GM11168 (cell line): ENCODE data around the gene KBTBD6.
"Not testable (repeated sequence)": the region's sequence is repeated elsewhere in the genome, so short reads cannot be mapped to it uniquely, and the experiment has no call there.

Experiments used
- in situ Hi-C: fragments of 300-500 bp; cut with MboI; formaldehyde crosslinking; loops from one replicate; pipeline ENCODE4 v1.12.0; 2022; ENCODE audit warnings: low sequenced_read_pairs; ENCODE audit not compliant: unreplicated experiment

KBTBD6 gene, protein sequence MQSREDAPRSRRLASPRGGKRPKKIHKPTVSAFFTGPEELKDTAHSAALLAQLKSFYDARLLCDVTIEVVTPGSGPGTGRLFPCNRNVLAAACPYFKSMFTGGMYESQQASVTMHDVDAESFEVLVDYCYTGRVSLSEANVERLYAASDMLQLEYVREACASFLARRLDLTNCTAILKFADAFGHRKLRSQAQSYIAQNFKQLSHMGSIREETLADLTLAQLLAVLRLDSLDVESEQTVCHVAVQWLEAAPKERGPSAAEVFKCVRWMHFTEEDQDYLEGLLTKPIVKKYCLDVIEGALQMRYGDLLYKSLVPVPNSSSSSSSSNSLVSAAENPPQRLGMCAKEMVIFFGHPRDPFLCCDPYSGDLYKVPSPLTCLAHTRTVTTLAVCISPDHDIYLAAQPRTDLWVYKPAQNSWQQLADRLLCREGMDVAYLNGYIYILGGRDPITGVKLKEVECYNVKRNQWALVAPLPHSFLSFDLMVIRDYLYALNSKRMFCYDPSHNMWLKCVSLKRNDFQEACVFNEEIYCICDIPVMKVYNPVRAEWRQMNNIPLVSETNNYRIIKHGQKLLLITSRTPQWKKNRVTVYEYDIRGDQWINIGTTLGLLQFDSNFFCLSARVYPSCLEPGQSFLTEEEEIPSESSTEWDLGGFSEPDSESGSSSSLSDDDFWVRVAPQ

DNA sequence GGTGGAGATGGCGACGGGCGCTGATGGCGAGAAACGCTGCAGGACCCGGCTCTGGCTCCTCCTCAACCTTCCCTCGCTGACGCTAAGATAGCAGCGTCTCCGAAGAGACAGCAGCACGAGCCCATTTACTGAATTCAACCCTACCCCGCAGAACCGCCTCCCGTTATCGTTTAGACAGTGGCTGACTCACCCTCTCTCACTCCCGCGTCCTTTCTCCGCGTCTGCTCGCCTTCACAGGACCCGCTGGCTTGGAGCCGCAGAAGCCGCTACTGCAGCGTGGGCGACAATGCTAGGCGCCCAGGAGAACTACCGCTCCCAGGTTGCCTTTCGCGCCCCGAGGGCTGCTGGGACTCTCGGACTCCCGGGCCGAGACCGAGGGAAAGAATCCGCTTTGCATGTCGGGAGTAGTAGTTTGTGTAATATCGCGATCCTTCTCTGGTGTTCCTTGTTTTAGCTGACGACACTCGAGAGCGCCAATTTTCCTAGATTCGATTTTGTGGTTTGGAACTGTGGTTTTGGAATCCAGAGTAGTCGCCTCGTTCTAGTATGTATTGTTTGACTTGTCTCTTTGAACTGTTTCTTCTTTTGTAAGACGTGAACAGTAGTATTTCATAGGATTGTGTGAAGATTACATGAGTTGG, at the start of gene KBTBD6:
TSS of gene KBTBD6 (minus strand) at position 291 of the 641 bp plus-strand sequence. CDS start 291 bp downstream, outside the sequence.
- in situ Hi-C loops, result no loop called here

DNA sequence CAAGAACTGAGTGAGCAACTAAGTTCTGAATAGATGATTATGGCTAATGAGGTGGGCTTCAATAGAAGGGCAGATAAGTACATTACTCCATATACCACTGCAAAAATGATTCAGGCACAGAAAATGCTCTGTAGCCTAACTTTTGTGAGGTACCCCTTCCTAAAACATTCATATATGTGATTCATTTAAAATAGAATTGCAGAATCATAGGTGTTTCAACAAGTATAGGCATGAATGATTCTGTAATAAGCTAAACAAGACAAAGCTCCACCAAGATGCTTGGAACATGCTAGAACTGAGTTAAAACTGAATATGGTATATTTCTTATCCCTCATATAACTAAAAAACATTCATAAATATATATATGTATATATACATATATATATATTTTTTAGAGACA, 49.6 kb upstream of the KBTBD6 start:
- in situ Hi-C loops, result no loop called here

GRCh38 chr13:41179593-41180250, 47.1 kb upstream of the KBTBD6 start:
- in situ Hi-C loops, result no loop called here

DNA sequence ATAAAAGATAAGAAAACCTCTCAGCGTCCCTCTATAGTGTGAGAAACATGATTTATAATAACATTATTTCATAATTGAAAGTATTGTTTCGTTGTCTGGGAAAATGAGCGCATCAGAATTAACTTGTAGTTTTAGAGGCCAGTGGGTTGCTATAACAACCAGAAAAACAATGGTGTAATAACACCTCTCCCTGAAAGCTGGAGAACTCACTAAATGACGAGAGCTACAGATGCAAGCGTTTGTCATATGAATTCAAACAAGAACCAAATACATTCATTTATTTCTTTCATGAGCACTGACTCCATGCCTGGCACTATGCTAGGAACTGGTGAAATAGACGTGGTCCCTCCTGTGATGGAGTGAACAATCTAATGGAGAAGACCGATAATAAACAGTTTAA, 45.4 kb upstream of the KBTBD6 start:
- in situ Hi-C loops, result no loop called here

DNA sequence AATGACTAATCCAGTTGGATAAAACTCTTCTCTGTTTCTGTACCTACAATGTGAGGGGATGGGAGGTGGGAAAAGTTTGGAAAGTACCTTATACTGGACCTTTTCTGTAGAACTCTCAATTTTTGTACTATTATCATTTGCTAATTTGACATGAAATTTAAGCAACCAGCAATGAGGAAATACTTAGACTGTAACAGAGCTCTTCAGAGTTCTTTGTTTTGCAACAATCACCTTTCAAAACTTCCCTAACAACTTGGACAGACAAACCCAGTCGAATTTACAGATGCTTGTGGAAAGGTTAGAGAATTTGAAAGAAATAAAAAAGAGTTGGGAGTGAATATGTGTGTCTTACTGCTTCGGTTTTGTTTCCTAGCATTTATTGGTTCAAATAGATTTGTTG, 45.0 kb upstream of the KBTBD6 start:
- in situ Hi-C loops, result no loop called here

- in situ Hi-C loops, result not testable (repeated sequence)
Observed at GRCh38 chr13:41175576-41175975, 43.0 kb upstream of the KBTBD6 start.

GRCh38 chr13:41162151-41162550, 29.5 kb upstream of the KBTBD6 start:
- in situ Hi-C loops, result no loop called here

GRCh38 chr13:41159174-41159573, 26.6 kb upstream of the KBTBD6 start:
- in situ Hi-C loops, result no loop called here

DNA sequence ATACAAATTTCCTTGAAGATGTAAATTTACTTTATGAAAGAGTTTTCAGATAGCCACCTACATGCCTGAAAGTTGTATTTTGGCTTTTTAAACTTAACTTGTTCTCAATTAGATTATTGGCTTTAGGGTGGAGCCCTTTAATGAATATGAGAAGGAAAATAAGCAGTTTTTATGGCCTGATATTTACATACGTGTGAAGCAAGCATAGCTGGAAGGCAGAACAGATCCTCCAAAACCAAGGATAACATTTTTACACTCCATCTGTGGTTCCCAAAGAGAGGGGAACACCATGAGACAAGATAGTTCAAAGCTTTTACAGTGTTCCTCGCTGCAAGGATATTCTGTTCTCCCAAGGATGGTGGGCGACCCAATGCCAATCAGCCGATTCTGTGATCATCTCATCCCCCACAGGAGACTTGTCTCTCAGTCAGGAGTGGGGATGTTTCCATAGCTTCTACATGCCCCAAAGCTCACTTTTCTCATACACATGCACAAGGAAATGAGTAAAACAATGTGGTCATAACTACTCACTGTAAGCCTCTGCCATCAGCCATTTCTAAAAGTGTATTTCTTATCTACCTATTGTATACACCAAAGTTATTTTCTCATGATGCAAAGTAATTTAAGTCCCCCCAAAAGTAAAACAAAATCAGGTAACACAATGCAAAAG, 24.6 kb upstream of the KBTBD6 start:
- in situ Hi-C loops, result no loop called here

- in situ Hi-C loops, result no loop called here
Observed at GRCh38 chr13:41156620-41157019, 24.0 kb upstream of the KBTBD6 start.

DNA sequence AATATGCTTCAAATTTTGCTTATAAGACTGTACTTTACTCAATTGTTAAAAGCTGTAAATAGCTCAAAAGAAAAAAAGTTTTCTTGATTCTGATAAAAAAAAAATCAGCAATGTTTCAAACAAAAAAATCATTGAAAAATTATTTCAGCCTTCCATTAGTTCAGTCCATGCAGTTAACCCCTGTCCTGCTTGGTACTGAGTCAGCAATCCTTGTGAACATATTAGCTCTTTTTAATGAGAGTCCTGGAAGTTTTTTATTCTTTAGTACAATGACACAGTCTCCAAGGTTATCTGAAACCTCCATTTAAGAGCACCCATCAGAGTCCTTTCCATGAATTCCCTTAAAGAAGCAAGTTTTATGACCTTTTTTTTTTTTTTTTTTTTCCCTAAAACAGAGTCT, 21.4 kb upstream of the KBTBD6 start:
- in situ Hi-C loops, result no loop called here

DNA sequence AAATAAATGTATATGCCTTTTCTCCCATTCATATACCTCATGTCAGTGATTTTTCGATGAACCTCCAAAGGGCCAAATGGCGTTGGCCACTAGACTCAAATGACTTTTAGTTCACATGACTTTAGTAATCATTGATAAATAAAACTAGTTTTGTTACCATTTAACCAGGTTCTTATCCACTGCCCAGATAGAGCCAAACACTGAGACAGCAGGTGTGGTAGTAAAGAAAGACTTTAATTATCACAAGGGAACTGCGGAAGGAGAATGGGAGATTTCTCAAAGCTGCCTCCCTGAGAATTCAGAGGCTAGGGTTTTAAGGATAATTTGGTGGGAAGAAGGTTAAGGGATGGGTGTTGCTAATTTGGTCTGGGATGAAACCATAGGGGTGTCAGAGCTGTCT, 19.4 kb upstream of the KBTBD6 start:
- in situ Hi-C loops, result no loop called here

- in situ Hi-C loops, result no loop called here
Observed at GRCh38 chr13:41150058-41150457, 17.5 kb upstream of the KBTBD6 start.

- in situ Hi-C loops, result no loop called here
Observed at GRCh38 chr13:41148419-41149283, 16.0 kb upstream of the KBTBD6 start.

DNA sequence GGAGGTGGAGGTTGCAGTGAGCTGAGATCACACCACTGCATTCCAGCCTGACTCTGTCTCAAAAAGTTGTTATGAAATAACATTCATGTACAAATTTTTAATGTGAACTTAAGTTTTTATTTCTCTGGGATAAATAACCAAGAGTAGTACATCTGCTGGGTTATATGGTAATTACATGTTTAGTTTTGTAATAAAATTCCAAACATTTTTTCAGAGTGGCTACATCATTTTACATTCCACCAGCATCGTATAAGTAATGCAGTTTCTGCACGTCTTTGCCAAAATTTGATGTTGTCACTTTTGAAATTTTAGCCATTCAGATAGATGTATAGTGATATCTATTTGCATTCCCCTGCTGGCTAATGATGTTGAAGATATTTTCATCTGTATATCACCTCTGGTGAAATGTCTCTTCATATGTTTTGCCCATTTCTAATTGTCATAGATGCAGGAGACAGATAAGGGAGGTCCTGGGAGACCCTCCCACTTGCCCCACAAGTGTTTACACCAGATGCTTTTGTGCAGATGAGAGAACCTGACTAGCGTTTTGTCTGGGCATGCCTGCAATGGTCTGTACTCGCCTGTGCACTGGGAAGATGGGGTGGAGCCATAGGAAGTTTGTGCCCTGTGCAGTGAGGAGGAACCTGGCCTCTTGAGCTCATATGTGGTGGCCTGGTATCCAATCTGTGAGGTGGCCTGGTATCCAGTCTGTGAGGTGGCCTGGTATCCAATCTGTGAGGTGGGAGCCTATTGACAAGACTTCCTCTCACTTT, 12.7 kb upstream of the KBTBD6 start:
- in situ Hi-C loops, result no loop called here

- in situ Hi-C loops, result no loop called here
Observed at GRCh38 chr13:41144576-41144975, 12.0 kb upstream of the KBTBD6 start.

DNA sequence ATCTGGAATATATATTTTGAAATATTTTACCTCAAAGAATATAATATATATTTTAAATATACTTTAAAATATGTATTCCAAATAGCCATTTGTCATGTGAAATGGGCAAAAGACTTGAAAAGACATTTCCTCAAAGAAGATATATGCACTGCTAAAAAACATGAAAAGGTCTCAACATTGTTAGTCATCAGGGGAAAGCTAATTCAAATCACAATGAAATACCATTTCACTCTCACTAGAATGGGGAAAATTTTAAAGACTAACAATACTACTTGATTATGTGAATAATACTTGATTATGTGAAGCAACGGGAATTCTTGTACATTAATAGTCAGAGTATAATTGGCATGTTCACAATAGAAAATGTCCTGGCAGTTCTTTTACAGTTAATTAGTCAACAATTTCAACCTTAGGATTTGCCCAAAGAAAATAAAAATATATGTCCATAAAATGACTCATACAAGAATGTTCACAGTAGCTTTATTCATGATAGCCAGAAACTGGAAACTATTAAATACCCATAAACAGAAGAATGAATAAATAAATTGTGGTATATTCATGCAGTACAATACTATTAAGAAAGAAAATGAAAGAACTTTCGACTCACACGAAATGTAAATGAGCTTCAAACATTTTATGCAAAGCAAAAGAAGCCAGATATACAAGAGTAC, 6.8 kb upstream of the KBTBD6 start:
- in situ Hi-C loops, result no loop called here

GRCh38 chr13:41137951-41138350, 5.3 kb upstream of the KBTBD6 start:
- in situ Hi-C loops, result no loop called here
